ENCODE results near the gene SV2B.

Gene SV2B

DNA sequence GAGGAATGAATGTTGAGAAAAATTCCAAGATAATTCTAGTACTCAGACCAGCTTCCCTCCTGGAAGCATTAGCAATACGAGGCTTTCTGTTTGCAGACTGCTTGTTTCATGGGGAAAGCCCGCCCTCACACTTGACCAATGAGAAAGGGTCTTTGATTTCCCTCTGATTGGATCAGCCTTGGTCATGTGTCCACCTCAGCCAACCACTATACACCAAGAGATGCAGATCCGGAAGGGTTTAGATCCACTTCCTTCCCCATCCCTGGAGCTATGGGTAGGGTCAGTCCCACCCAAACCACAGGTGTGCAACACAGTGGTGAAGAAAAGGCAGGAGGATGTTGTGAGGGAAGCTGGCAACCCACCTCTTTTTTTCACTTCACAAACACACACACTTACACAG lies 154.7 kb downstream of the SV2B start:
- TF ChIP-seq, protein P1, sequence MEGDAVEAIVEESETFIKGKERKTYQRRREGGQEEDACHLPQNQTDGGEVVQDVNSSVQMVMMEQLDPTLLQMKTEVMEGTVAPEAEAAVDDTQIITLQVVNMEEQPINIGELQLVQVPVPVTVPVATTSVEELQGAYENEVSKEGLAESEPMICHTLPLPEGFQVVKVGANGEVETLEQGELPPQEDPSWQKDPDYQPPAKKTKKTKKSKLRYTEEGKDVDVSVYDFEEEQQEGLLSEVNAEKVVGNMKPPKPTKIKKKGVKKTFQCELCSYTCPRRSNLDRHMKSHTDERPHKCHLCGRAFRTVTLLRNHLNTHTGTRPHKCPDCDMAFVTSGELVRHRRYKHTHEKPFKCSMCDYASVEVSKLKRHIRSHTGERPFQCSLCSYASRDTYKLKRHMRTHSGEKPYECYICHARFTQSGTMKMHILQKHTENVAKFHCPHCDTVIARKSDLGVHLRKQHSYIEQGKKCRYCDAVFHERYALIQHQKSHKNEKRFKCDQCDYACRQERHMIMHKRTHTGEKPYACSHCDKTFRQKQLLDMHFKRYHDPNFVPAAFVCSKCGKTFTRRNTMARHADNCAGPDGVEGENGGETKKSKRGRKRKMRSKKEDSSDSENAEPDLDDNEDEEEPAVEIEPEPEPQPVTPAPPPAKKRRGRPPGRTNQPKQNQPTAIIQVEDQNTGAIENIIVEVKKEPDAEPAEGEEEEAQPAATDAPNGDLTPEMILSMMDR (IDR thresholded peaks at IDR 0.05; ENCODE audit: low read depth, low read length), result no peak
- H3K4me3 ChIP-seq (ENCODE audit: low read depth, low read length), result no peak overlapping the region

DNA sequence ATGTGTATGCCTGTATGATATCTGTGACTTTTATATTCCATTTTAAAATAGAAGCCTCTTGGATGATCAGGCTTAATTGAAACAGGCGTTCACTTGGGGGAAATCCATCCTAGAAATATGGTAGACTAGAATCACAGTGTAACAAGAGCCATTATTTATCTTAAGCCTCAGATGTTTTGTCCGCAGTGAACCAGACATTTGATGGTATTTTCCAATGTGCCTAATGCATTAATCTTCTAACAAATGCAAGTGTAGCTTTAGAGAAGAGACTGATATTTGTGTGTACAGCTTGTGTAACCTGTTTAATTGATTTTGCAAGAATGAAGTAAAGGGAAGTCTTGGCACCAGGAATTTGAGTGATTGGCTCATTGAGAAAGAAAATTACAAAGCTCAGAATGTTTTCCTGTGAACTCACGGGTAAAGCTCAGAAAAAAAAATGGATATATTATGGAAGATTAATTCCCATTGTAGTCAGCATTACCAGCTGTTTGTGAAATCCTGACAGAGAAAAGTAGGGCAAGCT lies 155.7 kb downstream of the SV2B start:
- H3K4me3 ChIP-seq (ENCODE audit: low read depth, low read length), result no peak overlapping the region
- TF ChIP-seq, protein P1 (IDR thresholded peaks at IDR 0.05; ENCODE audit: low read depth, low read length), result no peak

DNA sequence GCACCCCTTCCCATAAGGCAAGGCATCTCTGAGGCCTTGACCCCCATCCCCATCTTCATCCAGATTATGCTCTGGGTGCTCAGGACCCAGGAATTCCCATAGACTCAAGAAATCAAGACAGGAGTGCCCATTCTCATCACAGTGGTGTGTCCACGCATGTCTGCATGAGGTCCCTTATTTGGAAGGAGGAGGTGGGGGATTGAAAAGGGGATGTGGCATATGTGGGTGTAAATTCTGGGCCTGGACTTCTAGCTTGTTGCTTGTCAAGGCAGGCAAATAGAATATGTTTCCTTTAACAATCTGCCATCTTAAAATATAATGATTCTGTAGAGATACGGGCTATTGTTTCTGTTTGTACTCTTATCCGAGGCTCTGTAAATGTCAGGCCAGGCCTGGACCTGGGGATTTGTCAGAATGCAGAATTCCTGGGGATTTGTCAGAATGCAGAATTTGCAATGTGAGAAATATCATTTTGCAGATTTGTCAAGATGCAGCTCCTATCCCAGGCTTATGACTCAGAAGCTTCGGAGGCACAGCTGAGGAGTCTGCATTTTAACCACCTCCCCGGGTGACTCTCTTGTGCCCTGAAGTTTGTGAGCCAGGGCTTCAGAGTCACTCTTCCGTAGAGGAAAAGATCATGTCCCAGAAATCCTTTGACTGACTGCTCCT lies 157.8 kb downstream of the SV2B start:
- TF ChIP-seq, protein P1 (IDR thresholded peaks at IDR 0.05; ENCODE audit: low read depth, low read length), result no peak
- no peak overlapping the region for H3K4me3 ChIP-seq (ENCODE audit: low read depth, low read length)

DNA sequence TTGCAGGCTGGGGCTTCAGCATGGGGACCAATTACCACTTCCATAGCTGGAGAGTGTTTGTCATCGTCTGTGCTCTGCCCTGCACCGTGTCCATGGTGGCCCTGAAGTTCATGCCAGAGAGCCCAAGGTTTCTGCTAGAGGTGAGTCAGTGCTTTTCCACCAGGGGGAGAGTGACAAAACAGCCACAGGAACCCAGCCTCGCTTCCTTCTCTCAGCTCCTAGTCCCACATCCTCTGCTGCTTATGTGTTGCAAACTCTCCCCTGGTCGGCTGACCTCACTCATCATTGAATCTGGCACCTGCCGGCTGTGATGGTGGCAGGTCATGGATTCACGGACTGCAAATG lies 158.3 kb downstream of the SV2B start:
- H3K4me3 ChIP-seq (ENCODE audit: low read depth, low read length), result no peak overlapping the region
- TF ChIP-seq, protein P1 (IDR thresholded peaks at IDR 0.05; ENCODE audit: low read depth, low read length), result no peak

DNA sequence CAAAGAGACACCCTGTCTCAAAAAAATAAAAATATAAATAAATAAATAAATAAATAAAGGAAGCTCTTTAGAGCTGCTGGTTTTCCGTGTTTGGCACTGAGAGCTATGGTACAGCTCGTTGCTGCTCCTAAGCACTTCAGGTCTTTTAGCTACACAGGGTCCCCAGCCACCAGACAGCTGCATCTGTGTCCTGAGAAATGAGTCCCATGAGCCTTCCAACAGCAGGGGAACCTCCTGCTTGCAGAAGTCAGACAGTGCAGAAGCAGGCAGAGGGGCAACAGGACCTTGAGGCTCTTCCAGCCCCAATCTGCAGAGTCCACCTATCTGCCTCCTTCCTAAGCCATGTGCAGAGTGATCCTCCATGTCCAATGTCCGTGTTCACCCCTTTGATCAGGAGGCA lies 159.0 kb downstream of the SV2B start:
- TF ChIP-seq, protein P1 (IDR thresholded peaks at IDR 0.05; ENCODE audit: low read depth, low read length), result no peak
- no peak overlapping the region for H3K4me3 ChIP-seq (ENCODE audit: low read depth, low read length)

DNA sequence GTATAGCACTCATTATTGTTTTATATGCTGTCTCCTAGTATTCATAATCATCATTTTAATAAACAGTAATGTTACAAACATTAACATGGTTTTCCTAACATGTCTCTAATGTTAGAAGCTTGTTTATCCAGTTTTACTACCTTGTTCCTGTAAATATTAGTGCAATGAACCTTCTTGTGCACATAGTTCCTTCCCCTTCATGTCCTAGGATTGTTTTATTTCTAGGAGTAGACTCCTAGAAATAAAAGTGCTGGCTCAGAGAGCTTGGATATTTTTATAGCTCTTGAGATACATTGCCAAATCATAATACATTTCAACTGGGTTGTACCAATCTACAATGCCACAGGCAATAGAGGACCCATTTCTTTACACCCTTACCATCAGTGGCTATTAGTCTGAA lies 161.3 kb downstream of the SV2B start:
- TF ChIP-seq, protein P1 (IDR thresholded peaks at IDR 0.05; ENCODE audit: low read depth, low read length), result no peak
- no peak overlapping the region for H3K4me3 ChIP-seq (ENCODE audit: low read depth, low read length)

DNA sequence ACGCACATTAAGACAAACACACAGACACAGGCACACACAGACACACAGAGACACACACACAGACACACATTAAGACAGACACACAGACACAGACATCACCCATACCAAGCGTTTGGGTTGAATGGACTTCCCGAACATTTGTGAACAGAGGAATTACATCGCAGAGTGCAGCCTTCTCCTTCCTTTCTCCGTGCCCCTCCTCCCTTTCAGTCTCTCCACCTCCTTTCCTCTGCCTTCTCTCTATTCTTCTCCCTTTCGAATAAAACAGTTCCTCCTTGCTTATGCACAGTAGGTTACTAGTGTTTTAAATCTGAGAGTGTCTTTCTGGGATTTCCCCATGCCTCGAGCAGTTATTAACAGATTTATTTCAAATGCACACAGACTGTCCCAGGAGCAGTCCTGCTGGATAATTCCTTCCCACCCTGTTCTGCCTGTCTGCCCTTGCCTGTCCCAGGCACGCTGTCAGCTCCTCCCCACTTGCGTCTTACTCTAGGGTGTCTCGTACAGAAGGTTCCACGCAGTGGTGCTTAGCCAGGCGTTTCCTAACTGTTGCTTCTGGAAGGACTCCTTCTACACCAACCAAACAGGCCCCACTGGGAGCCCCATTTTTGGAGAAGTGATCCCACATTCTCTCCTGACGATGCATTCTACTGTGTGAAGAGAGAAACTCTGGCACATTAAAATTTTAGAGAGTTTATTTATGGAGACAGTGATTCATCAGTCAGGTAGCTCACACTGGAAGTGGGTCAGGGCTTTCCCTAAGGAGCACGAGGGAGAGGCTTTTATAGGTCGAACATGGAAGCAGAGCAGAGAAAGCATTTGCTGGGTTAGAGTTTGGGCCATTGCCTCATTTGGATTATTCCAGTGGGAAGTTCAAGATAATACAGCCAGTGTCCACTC lies 163.8 kb downstream of the SV2B start:
- TF ChIP-seq, protein P1 (IDR thresholded peaks at IDR 0.05; ENCODE audit: low read depth, low read length), result no peak
- no peak overlapping the region for H3K4me3 ChIP-seq (ENCODE audit: low read depth, low read length)

Data from WI38 (cell line).